ENCODE results near the gene ORC1.

GRCh38 chr1:52359676-52360594 is 44.3 kb downstream of the ORC1 start:
- TF ChIP-seq, protein P1, sequence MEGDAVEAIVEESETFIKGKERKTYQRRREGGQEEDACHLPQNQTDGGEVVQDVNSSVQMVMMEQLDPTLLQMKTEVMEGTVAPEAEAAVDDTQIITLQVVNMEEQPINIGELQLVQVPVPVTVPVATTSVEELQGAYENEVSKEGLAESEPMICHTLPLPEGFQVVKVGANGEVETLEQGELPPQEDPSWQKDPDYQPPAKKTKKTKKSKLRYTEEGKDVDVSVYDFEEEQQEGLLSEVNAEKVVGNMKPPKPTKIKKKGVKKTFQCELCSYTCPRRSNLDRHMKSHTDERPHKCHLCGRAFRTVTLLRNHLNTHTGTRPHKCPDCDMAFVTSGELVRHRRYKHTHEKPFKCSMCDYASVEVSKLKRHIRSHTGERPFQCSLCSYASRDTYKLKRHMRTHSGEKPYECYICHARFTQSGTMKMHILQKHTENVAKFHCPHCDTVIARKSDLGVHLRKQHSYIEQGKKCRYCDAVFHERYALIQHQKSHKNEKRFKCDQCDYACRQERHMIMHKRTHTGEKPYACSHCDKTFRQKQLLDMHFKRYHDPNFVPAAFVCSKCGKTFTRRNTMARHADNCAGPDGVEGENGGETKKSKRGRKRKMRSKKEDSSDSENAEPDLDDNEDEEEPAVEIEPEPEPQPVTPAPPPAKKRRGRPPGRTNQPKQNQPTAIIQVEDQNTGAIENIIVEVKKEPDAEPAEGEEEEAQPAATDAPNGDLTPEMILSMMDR (IDR thresholded peaks at IDR 0.05 in 4 of 5, conservative IDR thresholded peaks at IDR 0.05 in 1 of 5) = no peak
- TF ChIP-seq POLR2A (IDR thresholded peaks at IDR 0.05) = no peak

Data from gastrocnemius medialis (tissue), 4 donors.